Immature natural killer cell (primary cell): ENCODE measurements around the gene SCMH1. TPM values are rescaled to one million over a fixed set of nuclear protein-coding genes. Genes with fewer than 3 reads are reported as not detected.

Experiments used
- DNase-seq, 3 donors: peaks; one replicate each; pipeline ENCODE4 v3.0.0; 2022; ENCODE audit warnings: mixed read lengths in 1 of 3
- H3K27ac Mint-ChIP-seq, 6 donors: one replicate each; pipeline ENCODE4 v1.8.0; 2020; ENCODE audit warnings: mixed read lengths in 6 of 6, mild to moderate bottlenecking in 5 of 6, inconsistent platforms in 4 of 6, moderate library complexity in 3 of 6
- H3K27me3 Mint-ChIP-seq, 3 donors: one replicate each; pipeline ENCODE4 v1.8.0; 2020 to 2021; ENCODE audit warnings: low read depth in 3 of 3, mild to moderate bottlenecking in 3 of 3, mixed read lengths in 3 of 3, moderate library complexity in 3 of 3, inconsistent platforms in 1 of 3
- H3K36me3 Mint-ChIP-seq, 3 donors: one replicate each; pipeline ENCODE4 v1.8.0; 2020; ENCODE audit warnings: mixed read lengths in 3 of 3, inconsistent platforms in 2 of 3, mild to moderate bottlenecking in 2 of 3
- H3K4me1 Mint-ChIP-seq, 2 donors: one replicate each; pipeline ENCODE4 v1.8.0; 2020; ENCODE audit warnings: inconsistent platforms in 2 of 2, mild to moderate bottlenecking in 2 of 2, mixed read lengths in 2 of 2, moderate library complexity in 1 of 2
- H3K4me3 Mint-ChIP-seq, 5 donors: one replicate each; pipeline ENCODE4 v1.8.0; 2020; ENCODE audit warnings: mild to moderate bottlenecking in 5 of 5, mixed read lengths in 5 of 5, inconsistent platforms in 3 of 5, moderate library complexity in 3 of 5
- H3K9me3 Mint-ChIP-seq, 6 donors: one replicate each; pipeline ENCODE4 v1.8.0; 2020; ENCODE audit warnings: mild to moderate bottlenecking in 6 of 6, mixed read lengths in 6 of 6, inconsistent platforms in 4 of 6, moderate library complexity in 3 of 6
- polyA plus RNA-seq, 3 donors: library from polyadenylated mRNA; unstranded; fragments of 300-500 nt; fragmentation: Illumina TruSeq; gene quantifications; one replicate each; pipeline ENCODE4 v1.2.3, GENCODE V29; 2021

Gene SCMH1
- polyA plus RNA-seq, 3 donors from 2014 or later: 1.3 to 4.8 (median 4.6) TPM

- Mint-ChIP-seq H3K4me1 (no peaks in the 10 kb centered on the region), H3K4me3 (no peak overlapping the region), H3K27me3 (peaks cover 0 to 2% (median 2%) of the 10 kb centered on the region in 3 donors), H3K36me3 (peaks cover 2 to 19% (median 7%) of the 10 kb centered on the region in 3 donors), H3K27ac (no peak overlapping the region), H3K9me3 (peaks cover 0 to 5% (median 3%) of the 10 kb centered on the region in 6 donors)
- DNase-seq: no peak
Measured at GRCh38 chr1:41173651-41174050, 68.5 kb downstream of the SCMH1 start.

DNA sequence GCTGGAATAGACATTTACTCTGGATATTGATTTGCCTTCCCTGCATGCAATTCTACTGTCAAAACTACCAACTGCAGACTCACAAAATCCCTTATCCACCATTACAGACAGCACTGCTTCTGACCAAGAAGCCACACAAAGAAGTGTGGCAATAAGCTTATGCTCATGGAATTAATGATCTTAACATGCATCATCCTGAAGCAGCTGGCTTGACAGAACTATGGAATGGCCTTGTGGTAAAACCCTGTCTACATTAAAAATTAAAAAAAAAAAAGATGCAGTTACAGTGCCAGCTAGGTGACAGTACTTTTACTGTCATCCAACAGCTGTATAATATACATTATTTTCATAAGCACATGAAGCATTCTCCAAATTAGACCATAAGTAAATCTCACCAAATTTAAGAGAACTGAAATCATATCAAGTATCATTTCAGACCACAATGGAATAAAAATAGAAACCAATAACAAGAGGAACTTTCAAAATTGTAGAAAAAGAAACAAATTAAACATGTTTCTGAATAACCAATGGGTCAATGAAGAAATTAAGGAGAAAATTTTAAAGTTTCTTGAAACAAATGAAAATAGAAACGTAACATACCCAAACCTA, 70.7 kb downstream of the SCMH1 start:
- H3K27me3 Mint-ChIP-seq: peaks cover 0 to 2% (median 0%) of the 10 kb centered on the region in 3 donors
- H3K4me3 Mint-ChIP-seq: no peak overlapping the region
- H3K36me3 Mint-ChIP-seq: peaks cover 14 to 26% (median 15%) of the 10 kb centered on the region in 3 donors
- H3K9me3 Mint-ChIP-seq: peaks cover 11 to 26% (median 18%) of the 10 kb centered on the region in 6 donors
- no peak overlapping the region for H3K27ac Mint-ChIP-seq
- no peak for DNase-seq
- H3K4me1 Mint-ChIP-seq: no peaks in the 10 kb centered on the region

GRCh38 chr1:41169799-41170180, 72.3 kb downstream of the SCMH1 start:
- Mint-ChIP-seq H3K9me3 (peaks cover 13 to 29% (median 17%) of the 10 kb centered on the region in 6 donors), H3K36me3 (peaks cover 9 to 21% (median 14%) of the 10 kb centered on the region in 3 donors), H3K27ac (no peak overlapping the region), H3K27me3 (peaks cover 0 to 2% (median 0%) of the 10 kb centered on the region in 3 donors), H3K4me1 (no peaks in the 10 kb centered on the region), H3K4me3 (no peak overlapping the region)
- DNase-seq: no peak

- Mint-ChIP-seq H3K4me3 (no peak overlapping the region), H3K9me3 (peaks cover 13 to 29% (median 17%) of the 10 kb centered on the region in 6 donors), H3K27ac (no peak overlapping the region), H3K27me3 (peaks cover 0 to 2% (median 0%) of the 10 kb centered on the region in 3 donors), H3K36me3 (peaks cover 9 to 21% (median 14%) of the 10 kb centered on the region in 3 donors), H3K4me1 (no peaks in the 10 kb centered on the region)
- DNase-seq: no peak
Measured at GRCh38 chr1:41169066-41169798, 72.9 kb downstream of the SCMH1 start.

- Mint-ChIP-seq H3K9me3 (peaks cover 13 to 29% (median 17%) of the 10 kb centered on the region in 6 donors), H3K4me1 (no peaks in the 10 kb centered on the region), H3K4me3 (no peak overlapping the region), H3K27me3 (peaks cover 0 to 2% (median 0%) of the 10 kb centered on the region in 3 donors), H3K27ac (no peak overlapping the region), H3K36me3 (peaks cover 9 to 18% (median 14%) of the 10 kb centered on the region in 3 donors)
- no peak for DNase-seq
Measured at GRCh38 chr1:41167667-41168066, 74.4 kb downstream of the SCMH1 start.

DNA sequence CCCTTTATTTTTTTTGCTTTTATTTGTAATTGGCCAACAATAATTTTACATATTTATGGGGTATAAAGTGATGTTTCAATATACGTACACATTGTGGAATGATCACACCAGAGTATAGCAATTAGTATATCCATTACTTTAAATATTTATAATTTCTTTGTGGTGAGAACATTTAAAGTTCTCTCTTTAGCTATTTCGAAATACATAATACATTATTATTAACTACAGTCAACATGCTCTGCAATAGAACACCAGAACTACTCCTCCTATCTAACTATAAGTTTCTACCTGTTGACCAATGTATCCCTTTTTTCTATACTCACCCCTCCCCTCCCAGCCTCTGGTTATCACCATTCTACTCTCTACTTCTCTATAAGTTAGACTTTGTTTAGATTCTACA, 77.4 kb downstream of the SCMH1 start:
- DNase-seq: no peak
- Mint-ChIP-seq H3K9me3 (peaks cover 11 to 29% (median 17%) of the 10 kb centered on the region in 6 donors), H3K4me1 (no peaks in the 10 kb centered on the region), H3K27ac (no peak overlapping the region), H3K27me3 (no peaks in the 10 kb centered on the region), H3K36me3 (peaks cover 9 to 14% (median 12%) of the 10 kb centered on the region in 3 donors), H3K4me3 (no peak overlapping the region)

DNA sequence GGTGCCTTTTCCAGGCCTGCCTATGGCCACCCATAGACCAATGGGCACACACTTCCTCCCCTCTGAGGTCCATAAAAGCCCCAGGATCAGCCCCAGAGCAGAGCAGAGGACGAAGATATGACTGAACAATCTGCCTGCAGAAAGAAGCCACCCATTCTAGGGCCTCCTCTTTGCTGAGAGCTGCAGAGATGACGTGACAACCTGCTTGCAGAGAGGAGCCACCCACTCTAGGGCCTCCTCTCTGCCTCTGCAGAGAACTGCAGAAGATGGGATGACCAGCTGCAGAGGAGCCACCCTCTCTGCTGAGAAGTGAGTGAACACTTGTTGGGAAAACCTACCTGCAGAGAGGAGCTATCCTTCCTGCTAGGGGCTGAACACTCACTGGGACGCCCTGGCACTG, 79.7 kb downstream of the SCMH1 start:
- Mint-ChIP-seq H3K27ac (no peak overlapping the region), H3K4me3 (no peak overlapping the region), H3K9me3 (peaks cover 2 to 12% (median 5%) of the 10 kb centered on the region in 6 donors), H3K36me3 (peaks cover 0 to under 1% (median under 1%) of the 10 kb centered on the region in 3 donors), H3K27me3 (no peaks in the 10 kb centered on the region), H3K4me1 (no peaks in the 10 kb centered on the region)
- DNase-seq: no peak

DNA sequence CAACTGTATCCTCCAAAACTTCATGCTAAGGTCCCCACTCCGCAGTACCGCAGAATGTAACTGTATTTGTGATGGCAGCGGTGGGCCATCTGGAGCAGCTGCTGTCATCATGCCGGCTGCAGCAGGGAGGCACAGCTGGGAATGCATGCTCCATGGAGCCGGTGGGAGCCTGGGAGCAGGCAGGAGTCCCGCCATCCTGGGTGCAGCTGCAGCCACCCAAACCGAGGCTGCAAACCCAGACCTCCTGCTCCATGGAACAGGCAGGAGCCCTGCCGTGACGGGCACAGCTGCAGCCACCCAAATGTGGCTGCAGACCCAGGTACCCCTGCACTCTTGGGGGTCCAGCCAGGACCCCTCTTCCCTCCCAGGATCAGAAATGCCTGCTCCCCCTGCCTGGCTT, 80.3 kb downstream of the SCMH1 start:
- Mint-ChIP-seq H3K4me3 (no peak overlapping the region), H3K27ac (no peak overlapping the region), H3K36me3 (no peaks in the 10 kb centered on the region), H3K4me1 (no peaks in the 10 kb centered on the region), H3K27me3 (no peaks in the 10 kb centered on the region), H3K9me3 (peaks cover 0 to 8% (median 2%) of the 10 kb centered on the region in 6 donors)
- no peak for DNase-seq

- Mint-ChIP-seq H3K4me1 (no peaks in the 10 kb centered on the region), H3K36me3 (no peaks in the 10 kb centered on the region), H3K9me3 (peaks cover 0 to under 1% (median 0%) of the 10 kb centered on the region in 6 donors), H3K27me3 (no peaks in the 10 kb centered on the region), H3K27ac (peak overlapping the region in 1 of 6 donors; percentile 34), H3K4me3 (no peak overlapping the region)
- DNase-seq: no peak
Measured at GRCh38 chr1:41160498-41161110, 81.5 kb downstream of the SCMH1 start.

DNA sequence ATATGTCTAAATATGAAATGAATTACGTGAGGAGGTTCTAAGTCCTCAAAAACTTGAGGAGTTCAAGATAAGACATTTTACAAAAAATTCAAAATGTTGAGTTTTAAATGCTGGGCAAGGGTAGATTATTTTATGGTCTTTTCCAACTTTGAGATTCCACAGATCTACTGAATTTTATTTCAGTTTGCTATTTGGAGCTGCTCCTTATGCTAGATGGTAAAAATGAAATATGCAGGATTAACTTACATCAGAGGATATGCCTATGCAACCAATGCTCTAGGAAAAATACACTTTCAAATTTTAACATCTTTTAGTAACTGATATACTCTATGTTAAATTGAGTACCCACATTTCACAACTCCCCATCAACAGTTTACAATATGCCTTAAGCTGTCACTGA, 83.1 kb downstream of the SCMH1 start:
- Mint-ChIP-seq H3K36me3 (no peaks in the 10 kb centered on the region), H3K27me3 (no peaks in the 10 kb centered on the region), H3K4me3 (no peak overlapping the region), H3K27ac (no peak overlapping the region), H3K4me1 (no peaks in the 10 kb centered on the region), H3K9me3 (no peaks in the 10 kb centered on the region)
- no peak for DNase-seq

- Mint-ChIP-seq H3K27ac (no peak overlapping the region), H3K4me1 (no peaks in the 10 kb centered on the region), H3K27me3 (no peaks in the 10 kb centered on the region), H3K4me3 (no peak overlapping the region), H3K36me3 (no peaks in the 10 kb centered on the region), H3K9me3 (no peaks in the 10 kb centered on the region)
- DNase-seq: no peak
Measured at GRCh38 chr1:41158147-41158875, 83.8 kb downstream of the SCMH1 start.

GRCh38 chr1:41155105-41155504, 87.0 kb downstream of the SCMH1 start:
- no peaks in the 10 kb centered on the region for H3K9me3 Mint-ChIP-seq
- no peak overlapping the region for H3K27ac Mint-ChIP-seq
- peaks cover 0 to 7% (median 5%) of the 10 kb centered on the region in 3 donors for H3K36me3 Mint-ChIP-seq
- no peak overlapping the region for H3K4me3 Mint-ChIP-seq
- no peaks in the 10 kb centered on the region for H3K4me1 Mint-ChIP-seq
- DNase-seq: no peak
- no peaks in the 10 kb centered on the region for H3K27me3 Mint-ChIP-seq

GRCh38 chr1:41153750-41154274, 88.3 kb downstream of the SCMH1 start:
- Mint-ChIP-seq H3K4me3 (no peak overlapping the region), H3K4me1 (no peaks in the 10 kb centered on the region), H3K9me3 (no peaks in the 10 kb centered on the region), H3K36me3 (peaks cover 10 to 15% (median 12%) of the 10 kb centered on the region in 3 donors), H3K27ac (no peak overlapping the region), H3K27me3 (no peaks in the 10 kb centered on the region)
- no peak for DNase-seq
